Epithelial cell of proximal tubule (primary cell): ENCODE measurements around the gene MGAT4A. TPM values are rescaled to one million over a fixed set of nuclear protein-coding genes. Genes with fewer than 3 reads are reported as not detected.

Experiments used
- DNase-seq: peaks from one replicate; pipeline ENCODE4 v3.0.0-alpha.2; 2011; ENCODE audit warnings: low read depth
- H3K4me3 ChIP-seq: 2 replicates; pipeline ENCODE4 v1.5.1; 2011; ENCODE audit warnings: low read depth, mild to moderate bottlenecking, low read length
- CTCF ChIP-seq: conservative IDR thresholded peaks from 2 replicates; pipeline ENCODE4 v1.5.1; 2012; ENCODE audit warnings: low read depth, mild to moderate bottlenecking, low read length
- total RNA-seq: library from RNA; depleted of rRNA; stranded (reverse); fragments of >200 nt; gene quantifications from 2 replicates; pipeline ENCODE4 v1.2.3, GENCODE V29; 2015

Gene MGAT4A
- total RNA-seq, 1 donor from 2014 or later, result 4.4 TPM

GRCh38 chr2:98769784-98770183 lies 38.9 kb upstream of the MGAT4A start:
- DNase-seq, result no peak
- TF ChIP-seq CTCF, result no peak
- H3K4me3 ChIP-seq, result no peak overlapping the region

- no peak for DNase-seq
Measured at GRCh38 chr2:98769114-98769476, 38.2 kb upstream of the MGAT4A start.

GRCh38 chr2:98768384-98769113 lies 37.6 kb upstream of the MGAT4A start:
- H3K4me3 ChIP-seq, result no peak overlapping the region
- no peak for TF ChIP-seq CTCF
- DNase-seq, result no peak

More at GRCh38 chr2:98769114-98769476, 38.2 kb upstream of the MGAT4A start:
- no peak overlapping the region for H3K4me3 ChIP-seq
- no peak for TF ChIP-seq CTCF

- H3K4me3 ChIP-seq, result no peak overlapping the region
- no peak for DNase-seq
- TF ChIP-seq CTCF, result no peak
Measured at GRCh38 chr2:98764499-98764898, 33.6 kb upstream of the MGAT4A start.

- no peak overlapping the region for H3K4me3 ChIP-seq
- no peak for TF ChIP-seq CTCF
- DNase-seq, result no peak
Measured at GRCh38 chr2:98763209-98763951, 32.4 kb upstream of the MGAT4A start.

- no peak for DNase-seq
- TF ChIP-seq CTCF, result no peak
- H3K4me3 ChIP-seq, result no peak overlapping the region
Measured at GRCh38 chr2:98761909-98762308, 31.0 kb upstream of the MGAT4A start.
